ACC112 (cell line): ENCODE results near the gene UTF1.
"Not testable (repeated sequence)": the region's sequence is repeated elsewhere in the genome, so short reads cannot be mapped to it uniquely, and the experiment has no call there.

Experiments used
- H2AFZ ChIP-seq: fragments of 200-600 bp; sonication (generic); one replicate; pipeline ENCODE4 v1.6.0; 2017; ENCODE audit warnings: antibody characterized with exemption, low read length; ENCODE audit not compliant: unreplicated experiment
- H3K27ac ChIP-seq: fragments of 200-600 bp; sonication (generic); 2 replicates; pipeline ENCODE4 v1.5.1; 2014; ENCODE audit warnings: low read depth, mild to moderate bottlenecking, antibody characterized with exemption, low read length, moderate library complexity
- H3K27me3 ChIP-seq: fragments of 200-600 bp; sonication (generic); 2 replicates; pipeline ENCODE4 v1.6.1; 2014; ENCODE audit warnings: mild to moderate bottlenecking, antibody characterized with exemption, low read length, moderate library complexity, mixed read lengths; ENCODE audit not compliant: insufficient read depth
- H3K36me3 ChIP-seq: fragments of 200-600 bp; sonication (generic); 2 replicates; pipeline ENCODE4 v1.6.1; 2016; ENCODE audit warnings: mild to moderate bottlenecking, antibody characterized with exemption, low read length, moderate library complexity, mixed read lengths; ENCODE audit not compliant: insufficient read depth
- H3K4me1 ChIP-seq: fragments of 200-600 bp; sonication (generic); one replicate; pipeline ENCODE4 v1.6.1; 2016; ENCODE audit warnings: low read length, mixed read lengths; ENCODE audit not compliant: insufficient read depth, unreplicated experiment, control insufficient read depth
- H3K4me3 ChIP-seq: fragments of 200-600 bp; sonication (generic); 2 replicates; pipeline ENCODE4 v1.5.1; 2014; ENCODE audit warnings: mild to moderate bottlenecking, low read depth, low read length
- H3K79me2 ChIP-seq: fragments of 200-600 bp; sonication (generic); one replicate; pipeline ENCODE4 v1.6.0; 2016; ENCODE audit warnings: low read length; ENCODE audit not compliant: control insufficient read depth, unreplicated experiment, insufficient read depth

The UTF1 gene

GRCh38 chr10:133230387-133231195 lies 574 bp downstream of the UTF1 start:
- Histone ChIP-seq H2AFZ (no peak overlapping the region), H3K27ac (no peak overlapping the region), H3K27me3 (peaks cover 63% of the 10 kb centered on the region), H3K79me2 (no peaks in the 10 kb centered on the region), H3K4me3 (no peak overlapping the region), H3K36me3 (no peaks in the 10 kb centered on the region), H3K4me1 (no peaks in the 10 kb centered on the region)

DNA sequence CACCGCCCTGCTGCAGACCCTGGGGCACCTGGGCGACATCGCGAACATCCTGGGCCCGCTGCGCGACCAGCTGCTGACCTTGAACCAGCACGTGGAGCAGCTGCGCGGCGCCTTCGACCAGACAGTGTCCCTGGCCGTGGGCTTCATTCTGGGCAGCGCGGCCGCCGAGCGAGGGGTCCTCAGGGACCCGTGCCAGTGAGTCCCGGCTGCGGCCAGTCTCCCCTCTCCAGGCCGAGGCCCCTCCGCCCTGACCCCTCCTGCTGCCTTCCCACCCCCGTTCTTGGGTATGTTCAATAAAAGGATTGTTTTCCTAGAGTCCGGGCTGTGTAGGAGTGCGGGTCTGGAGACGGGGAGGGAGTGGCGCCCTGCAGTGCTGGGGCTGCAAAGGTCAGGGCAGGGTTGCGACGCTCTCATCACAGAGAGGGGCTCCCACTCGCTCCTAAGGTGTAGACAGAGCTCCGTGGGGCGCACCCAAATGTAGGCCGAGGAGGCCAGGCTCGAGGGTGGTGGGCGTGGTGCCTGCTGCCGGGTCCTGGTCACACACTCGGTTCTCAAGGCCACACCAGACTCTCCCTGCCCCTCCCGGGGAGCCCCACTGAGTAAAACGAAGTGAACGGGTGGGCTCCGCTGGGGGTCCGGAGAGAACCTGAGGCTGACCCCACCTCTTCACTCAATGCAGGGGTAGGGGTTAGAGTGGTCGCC lies 1.4 kb downstream of the UTF1 start:
- Histone ChIP-seq H3K27ac (no peak overlapping the region), H3K36me3 (no peaks in the 10 kb centered on the region), H2AFZ (no peak overlapping the region), H3K4me3 (no peak overlapping the region), H3K27me3 (peaks cover 71% of the 10 kb centered on the region), H3K4me1 (no peaks in the 10 kb centered on the region), H3K79me2 (no peaks in the 10 kb centered on the region)

DNA sequence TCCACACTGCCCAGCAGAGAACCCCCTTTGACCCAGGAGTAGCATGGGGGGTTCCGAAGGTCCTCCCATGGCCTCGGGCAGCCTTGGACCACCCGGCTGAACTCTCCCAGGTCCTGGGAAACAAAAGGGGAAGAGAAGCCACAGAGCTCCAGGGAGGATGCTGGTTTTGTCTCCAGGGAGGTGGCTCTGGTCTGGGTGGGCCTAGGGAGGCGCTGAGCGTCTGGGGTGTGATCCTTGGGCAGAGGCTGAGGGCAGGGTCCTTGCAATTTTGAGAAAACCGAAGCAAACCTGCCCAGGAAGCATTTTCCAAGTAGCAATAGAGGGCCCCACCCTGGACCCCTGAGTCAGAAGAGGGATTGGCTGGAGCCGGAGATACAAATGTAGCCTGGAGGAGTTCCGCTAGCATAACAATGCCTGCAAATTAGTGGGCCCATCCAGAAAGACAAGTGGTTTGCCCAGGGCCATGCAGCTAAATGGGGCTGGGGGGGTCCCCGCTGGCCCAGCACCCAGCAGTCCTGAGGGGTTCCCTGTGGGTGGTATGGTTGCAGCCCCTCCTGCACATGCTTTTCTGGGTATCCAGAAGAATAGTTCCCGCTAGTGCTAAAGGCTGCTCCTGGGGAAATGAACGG lies 2.0 kb downstream of the UTF1 start:
- H3K4me1 ChIP-seq = no peaks in the 10 kb centered on the region
- H2AFZ ChIP-seq = no peak overlapping the region
- H3K27ac ChIP-seq = no peak overlapping the region
- H3K79me2 ChIP-seq = no peaks in the 10 kb centered on the region
- no peak overlapping the region for H3K4me3 ChIP-seq
- peaks cover 77% of the 10 kb centered on the region for H3K27me3 ChIP-seq
- H3K36me3 ChIP-seq = no peaks in the 10 kb centered on the region

GRCh38 chr10:133234796-133235195 lies 4.8 kb downstream of the UTF1 start:
- H3K27me3 ChIP-seq = peaks cover 83% of the 10 kb centered on the region
- H3K4me3 ChIP-seq, H3K4me1 ChIP-seq: not testable (repeated sequence)

DNA sequence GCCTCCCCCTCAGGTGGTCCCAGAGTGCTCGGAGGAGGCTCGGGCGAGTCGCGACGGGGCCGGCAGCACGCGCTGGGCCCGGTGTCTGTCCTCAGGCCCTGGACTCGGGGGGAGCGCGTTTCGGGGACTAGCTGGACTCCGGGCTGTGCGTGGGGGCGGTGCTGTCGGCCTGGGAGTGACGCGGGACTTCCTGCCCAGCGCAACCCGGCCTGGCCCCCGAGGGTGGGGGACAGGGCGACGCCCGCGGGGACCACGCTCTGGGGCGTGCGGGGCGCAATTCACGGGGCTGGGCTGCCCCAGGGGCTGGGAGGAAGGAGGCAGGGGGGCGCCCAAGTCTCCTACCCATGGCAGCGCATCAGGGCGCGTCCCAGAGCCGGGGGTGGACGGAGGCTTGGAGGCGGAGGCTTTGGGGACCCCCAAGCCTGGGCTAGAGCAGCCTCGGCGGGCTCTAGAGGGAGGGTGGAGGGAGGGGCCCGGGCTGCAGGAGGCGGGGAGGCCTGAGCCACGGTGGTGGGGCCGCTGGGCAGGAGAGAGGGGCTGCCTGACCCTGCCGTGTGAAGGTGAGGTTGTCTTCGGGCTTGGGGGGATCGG lies 5.3 kb downstream of the UTF1 start:
- Histone ChIP-seq H3K27me3 (peaks cover 80% of the 10 kb centered on the region), H3K4me1 (no peaks in the 10 kb centered on the region), H3K27ac (no peak overlapping the region), H2AFZ (no peak overlapping the region), H3K36me3 (no peaks in the 10 kb centered on the region), H3K79me2 (no peaks in the 10 kb centered on the region), H3K4me3 (no peak overlapping the region)

More at GRCh38 chr10:133234796-133235195, 4.8 kb downstream of the UTF1 start:
- not testable (repeated sequence) for H3K36me3 ChIP-seq, H3K27ac ChIP-seq, H2AFZ ChIP-seq, H3K79me2 ChIP-seq

DNA sequence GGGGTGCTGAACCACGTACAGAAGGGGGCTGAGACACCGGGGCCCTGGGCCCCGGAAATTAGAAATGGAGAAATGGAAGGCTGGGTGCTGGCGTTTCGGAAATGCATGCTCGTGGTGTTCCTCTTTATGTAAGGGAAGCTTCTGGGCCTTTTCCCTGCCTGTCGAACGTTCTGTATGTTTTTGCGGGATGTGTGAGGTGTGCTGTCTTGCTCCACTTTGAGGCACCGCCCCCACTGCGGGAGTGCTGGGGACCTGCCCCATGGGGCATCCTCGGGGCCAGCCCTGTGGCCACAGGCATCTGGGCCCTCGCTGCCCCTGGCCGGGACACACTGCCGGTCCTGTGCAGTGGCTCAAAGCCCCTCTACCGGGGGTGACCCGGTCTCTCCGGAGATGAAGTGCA lies 5.9 kb downstream of the UTF1 start:
- H3K27me3 ChIP-seq = peaks cover 75% of the 10 kb centered on the region
- H2AFZ ChIP-seq = no peak overlapping the region
- no peaks in the 10 kb centered on the region for H3K79me2 ChIP-seq
- H3K27ac ChIP-seq = no peak overlapping the region
- H3K4me3 ChIP-seq = no peak overlapping the region
- no peaks in the 10 kb centered on the region for H3K36me3 ChIP-seq
- H3K4me1 ChIP-seq = no peaks in the 10 kb centered on the region

DNA sequence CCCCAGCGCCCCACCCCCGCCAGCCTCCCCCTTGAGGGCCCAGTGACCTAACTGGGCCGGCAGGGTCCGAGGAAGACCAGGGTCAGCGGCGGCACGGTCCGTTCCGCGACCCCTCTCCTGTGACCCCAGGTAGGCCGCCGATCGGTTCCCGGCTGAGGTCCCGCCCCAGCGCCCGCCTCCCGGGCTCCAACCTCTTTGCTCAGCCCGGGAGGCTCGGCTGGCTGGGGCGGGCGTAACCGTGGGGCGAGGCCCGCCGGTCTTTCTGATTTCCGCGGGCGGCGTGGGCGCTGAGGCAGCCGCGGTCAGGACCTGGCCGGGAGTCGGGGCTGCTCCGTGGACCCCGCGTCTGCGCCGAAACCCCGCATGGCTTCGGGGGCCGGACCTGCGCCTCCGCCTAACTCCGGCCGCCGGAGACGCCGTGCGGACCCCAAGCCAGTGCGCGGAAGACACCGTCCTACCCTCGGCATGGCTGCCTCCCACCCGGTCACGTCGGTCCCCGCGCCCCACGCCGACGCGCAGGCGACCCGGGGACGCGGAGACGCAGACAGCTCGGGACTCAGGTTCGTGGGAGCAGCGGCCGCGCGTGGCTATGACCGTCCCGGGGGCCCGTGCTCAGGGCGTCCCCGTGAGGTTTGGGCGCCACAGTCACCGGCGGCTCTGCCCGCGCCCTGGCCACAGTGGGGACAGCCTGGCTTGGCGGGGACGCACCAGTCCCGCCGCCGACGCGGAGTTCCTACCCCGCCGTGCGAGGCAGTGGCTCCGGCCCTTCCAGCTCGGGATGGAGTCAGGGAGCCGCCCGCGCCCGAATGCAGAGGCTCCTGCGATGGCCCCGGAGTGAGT lies 6.6 kb downstream of the UTF1 start:
- peaks cover 73% of the 10 kb centered on the region for H3K27me3 ChIP-seq
- H3K4me3 ChIP-seq = 0 out of 2 replicates have a peak overlapping the region, but pooled peaks have one; percentile 25
- no peaks in the 10 kb centered on the region for H3K4me1 ChIP-seq
- no peaks in the 10 kb centered on the region for H3K36me3 ChIP-seq
- H3K27ac ChIP-seq = no peak overlapping the region
- H2AFZ ChIP-seq = no peak overlapping the region
- no peaks in the 10 kb centered on the region for H3K79me2 ChIP-seq

GRCh38 chr10:133237241-133237587 lies 7.2 kb downstream of the UTF1 start:
- Histone ChIP-seq H3K4me1 (no peaks in the 10 kb centered on the region), H3K4me3 (no peak overlapping the region), H3K79me2 (no peaks in the 10 kb centered on the region), H3K27ac (no peak overlapping the region), H3K36me3 (no peaks in the 10 kb centered on the region), H3K27me3 (peaks cover 67% of the 10 kb centered on the region), H2AFZ (no peak overlapping the region)

DNA sequence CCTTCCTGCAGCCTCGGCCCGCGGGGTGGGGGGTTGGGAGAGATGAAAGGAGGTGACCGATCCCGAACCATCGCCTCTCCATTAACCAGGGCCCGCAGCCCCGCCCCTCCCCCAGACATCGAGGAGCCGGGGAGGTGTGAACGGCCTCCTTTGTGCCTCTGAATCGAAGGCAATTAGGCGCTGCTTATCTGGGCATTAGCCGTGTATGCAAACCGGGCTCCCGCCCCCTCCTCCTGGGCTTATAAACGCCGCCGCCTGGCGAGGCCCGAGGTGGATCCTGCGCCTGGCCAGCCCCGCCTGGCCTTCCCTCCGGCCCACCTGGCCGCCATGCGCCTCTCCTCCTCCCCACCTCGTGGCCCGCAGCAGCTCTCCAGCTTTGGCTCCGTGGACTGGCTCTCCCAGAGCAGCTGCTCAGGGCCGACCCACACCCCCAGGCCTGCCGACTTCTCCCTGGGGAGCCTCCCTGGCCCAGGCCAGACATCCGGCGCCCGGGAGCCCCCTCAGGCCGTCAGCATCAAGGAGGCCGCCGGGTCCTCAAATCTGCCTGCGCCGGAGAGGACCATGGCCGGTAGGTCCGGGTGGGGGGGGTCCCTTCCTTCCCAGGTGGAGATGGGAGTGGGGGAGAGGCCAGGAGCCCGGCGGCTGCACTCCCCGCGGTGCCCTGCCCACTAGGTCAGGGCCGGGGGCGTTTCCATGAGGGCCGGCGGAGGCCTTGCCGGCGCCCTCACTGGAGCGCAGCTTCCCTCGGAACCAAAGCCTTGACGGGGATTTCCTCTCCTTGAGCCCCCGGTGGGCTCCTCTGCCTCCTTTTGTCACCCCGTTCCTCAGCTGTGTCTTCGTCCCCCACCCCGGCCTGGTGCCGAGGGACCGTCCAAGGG lies 7.8 kb downstream of the UTF1 start, which contains the start of gene VENTX:
TSS of gene VENTX (plus strand) at position 268 of the 878 bp plus-strand sequence. CDS start at position 328, 60 bp downstream.
- Histone ChIP-seq H3K27me3 (peaks cover 67% of the 10 kb centered on the region), H3K27ac (no peak within 1 kb of the TSS), H3K79me2 (no peaks in the 10 kb centered on the region), H3K4me3 (0 out of 2 replicates have a peak within 1 kb of the TSS, but pooled peaks have one; percentile 25), H3K36me3 (no peaks in the 10 kb centered on the region), H2AFZ (no peak within 1 kb of the TSS), H3K4me1 (no peaks in the 10 kb centered on the region)
